ENCODE results near the gene ASAP3.

DNA sequence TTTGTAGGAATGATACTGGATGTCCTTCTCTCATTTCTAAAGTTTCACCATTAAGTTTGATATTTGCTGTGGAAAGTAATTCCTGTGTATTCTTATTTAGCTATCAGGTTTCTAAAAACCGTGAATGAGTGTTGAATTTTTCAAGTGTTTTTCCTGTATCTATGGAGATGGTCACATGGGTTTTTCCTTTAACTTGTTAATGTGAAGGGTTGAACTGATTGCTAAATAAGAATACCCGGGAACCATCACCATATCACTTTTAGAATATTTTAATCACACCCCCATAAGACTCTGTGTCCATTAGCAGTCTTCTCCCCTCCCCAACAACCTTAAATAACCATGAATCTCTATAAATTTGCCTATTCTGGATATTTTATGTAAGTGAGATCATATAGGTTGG, 16.5 kb upstream of the ASAP3 start:
- TF ChIP-seq ZFP3 (tag by site-specific recombination; IDR thresholded peaks at IDR 0.05; ENCODE audit: low read depth) (no peak), SETDB1 (IDR thresholded peaks at IDR 0.05; ENCODE audit: insufficient read length, low read length) (no peak), KLF10 (tag by site-specific recombination; IDR thresholded peaks at IDR 0.05) (no peak)
- TF ChIP-seq, protein P1, sequence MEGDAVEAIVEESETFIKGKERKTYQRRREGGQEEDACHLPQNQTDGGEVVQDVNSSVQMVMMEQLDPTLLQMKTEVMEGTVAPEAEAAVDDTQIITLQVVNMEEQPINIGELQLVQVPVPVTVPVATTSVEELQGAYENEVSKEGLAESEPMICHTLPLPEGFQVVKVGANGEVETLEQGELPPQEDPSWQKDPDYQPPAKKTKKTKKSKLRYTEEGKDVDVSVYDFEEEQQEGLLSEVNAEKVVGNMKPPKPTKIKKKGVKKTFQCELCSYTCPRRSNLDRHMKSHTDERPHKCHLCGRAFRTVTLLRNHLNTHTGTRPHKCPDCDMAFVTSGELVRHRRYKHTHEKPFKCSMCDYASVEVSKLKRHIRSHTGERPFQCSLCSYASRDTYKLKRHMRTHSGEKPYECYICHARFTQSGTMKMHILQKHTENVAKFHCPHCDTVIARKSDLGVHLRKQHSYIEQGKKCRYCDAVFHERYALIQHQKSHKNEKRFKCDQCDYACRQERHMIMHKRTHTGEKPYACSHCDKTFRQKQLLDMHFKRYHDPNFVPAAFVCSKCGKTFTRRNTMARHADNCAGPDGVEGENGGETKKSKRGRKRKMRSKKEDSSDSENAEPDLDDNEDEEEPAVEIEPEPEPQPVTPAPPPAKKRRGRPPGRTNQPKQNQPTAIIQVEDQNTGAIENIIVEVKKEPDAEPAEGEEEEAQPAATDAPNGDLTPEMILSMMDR (tag by site-specific recombination; IDR thresholded peaks at IDR 0.05): no peak
- TF ChIP-seq, protein P2, sequence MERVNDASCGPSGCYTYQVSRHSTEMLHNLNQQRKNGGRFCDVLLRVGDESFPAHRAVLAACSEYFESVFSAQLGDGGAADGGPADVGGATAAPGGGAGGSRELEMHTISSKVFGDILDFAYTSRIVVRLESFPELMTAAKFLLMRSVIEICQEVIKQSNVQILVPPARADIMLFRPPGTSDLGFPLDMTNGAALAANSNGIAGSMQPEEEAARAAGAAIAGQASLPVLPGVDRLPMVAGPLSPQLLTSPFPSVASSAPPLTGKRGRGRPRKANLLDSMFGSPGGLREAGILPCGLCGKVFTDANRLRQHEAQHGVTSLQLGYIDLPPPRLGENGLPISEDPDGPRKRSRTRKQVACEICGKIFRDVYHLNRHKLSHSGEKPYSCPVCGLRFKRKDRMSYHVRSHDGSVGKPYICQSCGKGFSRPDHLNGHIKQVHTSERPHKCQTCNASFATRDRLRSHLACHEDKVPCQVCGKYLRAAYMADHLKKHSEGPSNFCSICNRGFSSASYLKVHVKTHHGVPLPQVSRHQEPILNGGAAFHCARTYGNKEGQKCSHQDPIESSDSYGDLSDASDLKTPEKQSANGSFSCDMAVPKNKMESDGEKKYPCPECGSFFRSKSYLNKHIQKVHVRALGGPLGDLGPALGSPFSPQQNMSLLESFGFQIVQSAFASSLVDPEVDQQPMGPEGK (tag by site-specific recombination; IDR thresholded peaks at IDR 0.05): no peak
